Breast epithelium (tissue), 4 donors: Measurements from ENCODE around the gene IRS1. TPM values are rescaled to one million over a fixed set of nuclear protein-coding genes. Genes with fewer than 3 reads are reported as not detected.
"Not testable (repeated sequence)": the region's sequence is repeated elsewhere in the genome, so short reads cannot be mapped to it uniquely, and the experiment has no call there.

Experiments used
- DNase-seq, 2 donors: peaks; one replicate each; pipeline ENCODE4 v3.0.0-alpha.2; 2019; ENCODE audit warnings: low spot score in 2 of 2
- H3K27ac ChIP-seq, 2 donors: fragments of 200-600 bp; sonication (generic) in 1 of 2; one replicate each; pipeline ENCODE4 v1.5.1; 2016 to 2019; ENCODE audit warnings: mild to moderate bottlenecking in 1 of 2
- H3K27me3 ChIP-seq, 2 donors: fragments of 200-600 bp; sonication (generic) in 1 of 2; one replicate each; pipeline versions ENCODE4 v1.5.1 to v1.6.0; 2017 to 2019; ENCODE audit warnings: control low read depth in 1 of 2, mild to moderate bottlenecking in 1 of 2
- H3K36me3 ChIP-seq: fragments of 200-600 bp; one replicate; pipeline ENCODE4 v1.5.1; 2019
- H3K4me1 ChIP-seq, 2 donors: fragments of 200-600 bp; sonication (generic); one replicate each; pipeline ENCODE4 v1.5.1; 2016 to 2019; ENCODE audit warnings: control low read depth in 1 of 2
- H3K4me3 ChIP-seq, 3 donors: fragments of 200-600 bp; sonication (generic); 1 replicate in 2 of 3; 2 replicates in 1 of 3; pipeline ENCODE4 v1.5.1; 2016 to 2019; ENCODE audit warnings: mild to moderate bottlenecking in 3 of 3, moderate library complexity in 2 of 3
- H3K9me3 ChIP-seq, 2 donors: fragments of 200-600 bp; sonication (generic) in 1 of 2; one replicate each; pipeline ENCODE4 v1.5.1; 2016 to 2019; ENCODE audit warnings: control low read depth in 1 of 2
- POLR2A ChIP-seq: fragments of 450-650 bp; IDR thresholded peaks from one replicate; pipeline ENCODE4 v1.6.1; 2016; ENCODE audit warnings: antibody characterized with exemption, mild to moderate bottlenecking, moderate library complexity
- POLR2AphosphoS5 ChIP-seq, 3 donors: sonication (generic); formaldehyde crosslinking; IDR thresholded peaks; one replicate each; pipeline ENCODE4 v1.6.1; 2017; ENCODE audit warnings: antibody characterized with exemption in 3 of 3
- intact Hi-C: fragments of 100-400 bp; cut with DNase I; formaldehyde crosslinking; loops from one replicate; pipeline ENCODE4 v1.15.1; 2023; ENCODE audit warnings: low total_unique reads
- total RNA-seq, 3 donors: library from RNA; depleted of rRNA; stranded (reverse); fragments of >200 nt; gene quantifications; one replicate each; pipeline ENCODE4 v1.1.0, GENCODE V29; 2016
- TF ChIP-seq, protein P1 (sequence below), 3 donors: fragments of 450-650 bp; IDR thresholded peaks; one replicate each; pipeline ENCODE4 v1.5.1; 2016 to 2017; ENCODE audit warnings: antibody characterized with exemption in 3 of 3, mild to moderate bottlenecking in 3 of 3, moderate library complexity in 3 of 3

IRS1 gene
- total RNA-seq, 3 donors from 2014 or later: 18.4 to 48.3 (median 22.3) TPM

DNA sequence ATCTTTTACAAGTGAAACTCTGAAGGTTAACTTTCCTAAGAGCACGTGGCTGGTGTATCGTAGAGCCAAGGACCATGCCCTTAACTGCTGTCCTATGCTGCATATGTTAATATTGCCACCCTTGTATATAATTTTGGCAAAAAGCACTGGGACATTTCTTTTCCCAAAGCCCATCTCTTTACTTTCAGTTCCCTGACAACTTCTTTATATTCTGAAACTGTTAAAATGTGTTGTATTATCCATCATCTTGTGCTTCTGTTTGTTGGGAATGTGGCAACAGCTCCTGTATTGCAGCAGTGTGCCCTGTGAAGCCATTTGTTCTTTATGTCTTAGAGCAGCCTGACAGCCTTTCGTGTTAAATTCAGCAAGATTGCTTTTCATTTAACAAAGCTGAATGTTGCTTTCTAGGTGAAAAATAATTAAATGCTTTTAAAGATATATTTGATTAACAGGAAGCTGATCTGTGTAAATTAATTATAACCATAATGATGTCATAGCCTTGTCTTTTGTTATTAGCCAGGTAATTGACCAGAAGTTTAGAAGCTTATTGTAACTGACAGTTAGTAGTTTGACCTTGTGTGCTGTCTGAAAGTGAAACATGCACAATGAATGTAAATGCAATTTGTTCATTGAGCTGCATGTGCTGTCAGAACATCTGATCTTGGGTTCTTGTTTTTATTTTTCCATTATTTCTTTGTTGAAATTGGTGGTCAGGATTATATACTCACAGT lies 45.9 kb upstream of the IRS1 start:
- Histone ChIP-seq H3K27ac (no peak overlapping the region), H3K4me3 (no peak overlapping the region), H3K36me3 (no peaks in the 10 kb centered on the region), H3K4me1 (no peaks in the 10 kb centered on the region), H3K27me3 (no peaks in the 10 kb centered on the region), H3K9me3 (no peaks in the 10 kb centered on the region)
- DNase-seq: no peak
- no peak for TF ChIP-seq POLR2A
- TF ChIP-seq, protein P1, sequence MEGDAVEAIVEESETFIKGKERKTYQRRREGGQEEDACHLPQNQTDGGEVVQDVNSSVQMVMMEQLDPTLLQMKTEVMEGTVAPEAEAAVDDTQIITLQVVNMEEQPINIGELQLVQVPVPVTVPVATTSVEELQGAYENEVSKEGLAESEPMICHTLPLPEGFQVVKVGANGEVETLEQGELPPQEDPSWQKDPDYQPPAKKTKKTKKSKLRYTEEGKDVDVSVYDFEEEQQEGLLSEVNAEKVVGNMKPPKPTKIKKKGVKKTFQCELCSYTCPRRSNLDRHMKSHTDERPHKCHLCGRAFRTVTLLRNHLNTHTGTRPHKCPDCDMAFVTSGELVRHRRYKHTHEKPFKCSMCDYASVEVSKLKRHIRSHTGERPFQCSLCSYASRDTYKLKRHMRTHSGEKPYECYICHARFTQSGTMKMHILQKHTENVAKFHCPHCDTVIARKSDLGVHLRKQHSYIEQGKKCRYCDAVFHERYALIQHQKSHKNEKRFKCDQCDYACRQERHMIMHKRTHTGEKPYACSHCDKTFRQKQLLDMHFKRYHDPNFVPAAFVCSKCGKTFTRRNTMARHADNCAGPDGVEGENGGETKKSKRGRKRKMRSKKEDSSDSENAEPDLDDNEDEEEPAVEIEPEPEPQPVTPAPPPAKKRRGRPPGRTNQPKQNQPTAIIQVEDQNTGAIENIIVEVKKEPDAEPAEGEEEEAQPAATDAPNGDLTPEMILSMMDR (IDR thresholded peaks at IDR 0.05): no peak
- no peak for TF ChIP-seq POLR2AphosphoS5 (IDR thresholded peaks at IDR 0.05)
- intact Hi-C loops: no loop called here

DNA sequence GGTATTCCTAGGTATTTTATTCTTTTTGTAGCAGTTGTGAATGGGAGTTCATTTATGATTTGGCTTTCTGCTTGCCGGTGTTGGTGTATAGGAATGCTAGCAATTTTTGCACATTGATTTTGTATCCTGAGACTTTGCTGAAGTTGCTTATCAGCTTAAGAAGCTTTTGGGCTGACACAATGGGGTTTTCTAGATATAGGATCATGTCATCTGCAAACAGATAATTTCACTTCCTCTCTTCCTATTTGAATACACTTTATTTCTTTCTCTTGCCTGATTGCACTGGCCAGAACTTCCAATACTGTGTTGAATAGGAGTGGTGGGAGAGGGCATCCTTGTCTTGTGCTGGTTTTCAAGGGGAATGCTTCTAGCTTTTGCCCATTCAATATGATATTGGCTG lies 43.4 kb upstream of the IRS1 start:
- H3K36me3 ChIP-seq, H3K4me1 ChIP-seq, H3K4me3 ChIP-seq, H3K27me3 ChIP-seq, H3K9me3 ChIP-seq, H3K27ac ChIP-seq, DNase-seq, intact Hi-C loops: not testable (repeated sequence)

GRCh38 chr2:226839951-226840350 lies 40.3 kb upstream of the IRS1 start:
- Histone ChIP-seq H3K4me1 (peaks cover 0 to 8% of the 10 kb centered on the region in 2 donors), H3K4me3 (no peak overlapping the region), H3K27ac (no peak overlapping the region), H3K36me3 (no peaks in the 10 kb centered on the region), H3K9me3 (no peaks in the 10 kb centered on the region), H3K27me3 (no peaks in the 10 kb centered on the region)
- no peak for DNase-seq
- no peak for TF ChIP-seq POLR2AphosphoS5 (IDR thresholded peaks at IDR 0.05)
- no peak for TF ChIP-seq POLR2A
- TF ChIP-seq, protein P1 (IDR thresholded peaks at IDR 0.05): no peak
- intact Hi-C loops: no loop called here

DNA sequence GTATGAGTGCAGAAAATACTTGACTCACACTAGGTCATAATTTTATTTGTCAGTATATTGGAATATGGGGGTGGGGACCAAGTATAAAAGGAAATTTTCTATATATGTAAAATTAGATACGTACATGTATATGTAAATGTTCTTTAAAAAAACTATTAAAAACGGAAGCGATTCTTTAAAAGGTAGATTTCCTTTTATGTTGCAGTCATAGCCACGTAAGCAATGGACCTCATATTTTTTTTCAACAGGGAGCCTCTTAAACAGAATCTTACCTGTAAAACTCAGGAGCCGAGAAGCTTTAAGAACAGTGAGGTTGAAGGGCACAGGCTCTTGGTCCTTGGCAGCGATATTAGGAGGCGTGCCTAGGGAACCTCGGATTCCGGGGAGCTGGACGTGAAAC lies 39.5 kb upstream of the IRS1 start:
- no peak overlapping the region for H3K27ac ChIP-seq
- H3K4me3 ChIP-seq: no peak overlapping the region

DNA sequence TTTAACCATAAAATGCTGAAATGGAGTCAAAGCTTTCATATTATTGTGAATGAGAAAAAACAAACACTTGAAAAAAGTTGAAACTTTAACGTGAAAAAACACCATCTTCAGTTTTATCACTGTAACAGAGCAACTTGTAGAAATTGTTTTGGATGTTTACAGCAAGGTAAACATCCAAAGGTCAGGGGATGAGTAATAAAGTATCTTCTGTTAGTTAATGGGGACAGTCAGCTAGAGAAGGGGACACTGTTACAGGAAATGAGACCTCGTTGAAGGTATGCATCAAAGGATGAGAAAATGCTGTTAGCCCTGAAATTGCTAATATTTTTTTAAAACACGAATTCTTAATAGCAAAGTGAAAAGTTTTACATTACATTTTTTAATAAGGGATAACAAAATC lies 39.1 kb upstream of the IRS1 start:
- no peak overlapping the region for H3K4me3 ChIP-seq
- DNase-seq: no peak
- H3K27me3 ChIP-seq: no peaks in the 10 kb centered on the region
- H3K36me3 ChIP-seq: no peaks in the 10 kb centered on the region
- H3K27ac ChIP-seq: no peak overlapping the region
- TF ChIP-seq, protein P1 (IDR thresholded peaks at IDR 0.05): no peak
- no peak for TF ChIP-seq POLR2A
- no peak for TF ChIP-seq POLR2AphosphoS5 (IDR thresholded peaks at IDR 0.05)
- no peaks in the 10 kb centered on the region for H3K9me3 ChIP-seq
- intact Hi-C loops: no loop called here
- peaks cover 0 to 8% of the 10 kb centered on the region in 2 donors for H3K4me1 ChIP-seq

More for the DNA sequence above, 39.5 kb upstream of the IRS1 start:
- Histone ChIP-seq H3K9me3 (no peaks in the 10 kb centered on the region), H3K27me3 (no peaks in the 10 kb centered on the region), H3K36me3 (no peaks in the 10 kb centered on the region), H3K4me1 (peaks cover 0 to 8% of the 10 kb centered on the region in 2 donors)
- intact Hi-C loops: no loop called here
- TF ChIP-seq POLR2AphosphoS5 (IDR thresholded peaks at IDR 0.05) (no peak), POLR2A (no peak)
- TF ChIP-seq, protein P1 (IDR thresholded peaks at IDR 0.05): no peak
- DNase-seq: no peak
